ENCODE measurements around the gene ATXN7. TPM values are rescaled to one million over a fixed set of nuclear protein-coding genes. Genes with fewer than 3 reads are reported as not detected.
A peak's percentile ranks its signal among the peaks of the same experiment; 100 is the strongest.

ATXN7 gene
- total and polyA plus RNA-seq, 8 donors: 7.3 to 40.4 (median 25.2) TPM

DNA sequence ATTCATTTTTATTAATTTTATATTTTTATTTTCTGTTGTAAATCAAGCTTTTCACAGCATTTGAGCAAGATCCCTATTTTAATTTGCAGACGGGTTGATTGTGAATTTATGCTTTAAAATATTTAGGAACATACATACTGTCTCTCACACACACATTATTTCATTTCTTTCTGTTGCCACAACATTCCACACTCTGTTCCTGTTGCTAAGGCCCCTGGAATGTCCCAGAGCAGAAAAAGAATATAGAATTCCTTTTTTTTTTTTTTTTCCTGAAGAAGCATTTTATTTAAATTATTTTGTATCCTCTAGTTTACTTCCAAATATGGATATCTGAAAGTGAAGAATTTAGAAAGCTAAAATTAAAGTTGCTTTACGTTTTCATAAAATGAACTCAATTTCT, 85.3 kb downstream of the ATXN7 start:
- FAIRE-seq (peak; percentile 47), DNase-seq (no peak), ATAC-seq (no peak)
- Histone ChIP-seq H3K27ac (no peak overlapping the region), H3K36me3 (no peaks in the 10 kb centered on the region), H3K9me3 (no peaks in the 10 kb centered on the region), H3K4me3 (no peak overlapping the region), H3K27me3 (no peaks in the 10 kb centered on the region), H3K4me1 (peaks cover 47 to 61% (median 59%) of the 10 kb centered on the region in 3 donors)
- 80 to 90% methylated on average over 2 of the region's 2 CpGs for WGBS, 2 donors
- no peak for TF ChIP-seq CTCF (IDR thresholded peaks at IDR 0.05)
- intact Hi-C loops (cut with DNase I): no loop called here

DNA sequence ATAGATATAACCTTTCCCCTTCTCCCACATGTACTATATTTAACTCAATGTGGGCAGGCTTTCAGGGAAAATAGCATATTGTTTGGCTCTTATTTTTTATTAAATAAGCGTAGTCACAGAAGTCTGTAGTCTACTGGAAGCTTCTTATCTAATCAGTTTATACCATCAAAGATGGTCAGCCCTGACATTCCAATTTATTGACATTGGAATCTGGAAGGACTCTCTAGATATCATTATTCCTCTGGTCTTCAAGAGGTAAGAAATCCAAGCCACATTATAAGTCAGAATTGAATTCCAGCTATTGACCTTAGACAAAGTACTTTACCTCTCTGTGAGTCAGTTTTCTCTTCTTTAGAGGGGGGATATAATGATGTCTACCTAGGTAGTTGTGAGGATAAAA, 87.0 kb downstream of the ATXN7 start:
- Histone ChIP-seq H3K27me3 (no peaks in the 10 kb centered on the region), H3K4me1 (peaks cover 37 to 53% (median 45%) of the 10 kb centered on the region in 3 donors), H3K27ac (no peak overlapping the region), H3K36me3 (no peaks in the 10 kb centered on the region), H3K4me3 (no peak overlapping the region), H3K9me3 (no peaks in the 10 kb centered on the region)
- WGBS, 2 donors: 46 to 66% methylated on average over 1 of the region's 1 CpG
- intact Hi-C loops (cut with DNase I): no loop called here
- FAIRE-seq: no peak
- no peak for ATAC-seq
- no peak for DNase-seq
- TF ChIP-seq CTCF (IDR thresholded peaks at IDR 0.05): no peak

GRCh38 chr3:63951492-63952247, 88.0 kb downstream of the ATXN7 start:
- WGBS, 2 donors: 15 to 17% methylated on average over 1 of the region's 1 CpG
- TF ChIP-seq CTCF (IDR thresholded peaks at IDR 0.05): no peak
- peaks cover 34 to 53% (median 53%) of the 10 kb centered on the region in 3 donors for H3K4me1 ChIP-seq

DNA sequence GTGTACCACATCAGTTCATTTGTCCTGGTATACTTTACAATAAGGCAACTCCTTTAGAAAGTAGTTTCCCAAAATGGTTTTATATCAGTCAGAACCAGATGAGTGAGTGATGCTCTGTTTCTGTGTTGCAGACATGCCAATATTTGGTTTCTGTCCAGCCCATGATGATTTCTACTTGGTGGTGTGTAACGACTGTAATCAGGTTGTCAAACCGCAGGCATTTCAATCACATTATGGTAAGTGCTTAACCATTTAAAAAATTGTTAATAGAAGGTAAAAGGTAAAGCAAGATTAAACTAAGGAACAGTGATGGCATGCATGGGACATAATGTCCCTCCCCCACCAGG, 88.6 kb downstream of the ATXN7 start:
- no peaks in the 10 kb centered on the region for H3K9me3 ChIP-seq
- 20 to 22% methylated on average over 2 of the region's 2 CpGs for WGBS, 2 donors
- intact Hi-C loops (cut with DNase I): no loop called here
- peak overlapping the region in 2 of 4 donors; percentile 21 to 33 for H3K27ac ChIP-seq
- no peak for FAIRE-seq
- no peak for ATAC-seq
- no peaks in the 10 kb centered on the region for H3K36me3 ChIP-seq
- peaks cover 37 to 54% (median 53%) of the 10 kb centered on the region in 3 donors for H3K4me1 ChIP-seq
- DNase-seq: no peak
- H3K27me3 ChIP-seq: no peaks in the 10 kb centered on the region
- H3K4me3 ChIP-seq: no peak overlapping the region
- TF ChIP-seq CTCF (IDR thresholded peaks at IDR 0.05): no peak

More at GRCh38 chr3:63951492-63952247, 88.0 kb downstream of the ATXN7 start:
- Histone ChIP-seq H3K27ac (peak overlapping the region in 2 of 4 donors; percentile 21 to 33), H3K4me3 (no peak overlapping the region), H3K9me3 (no peaks in the 10 kb centered on the region), H3K27me3 (no peaks in the 10 kb centered on the region), H3K36me3 (no peaks in the 10 kb centered on the region)
- peak; percentile 76 for FAIRE-seq
- intact Hi-C loops (cut with DNase I): no loop called here
- no peak for DNase-seq
- ATAC-seq: no peak

DNA sequence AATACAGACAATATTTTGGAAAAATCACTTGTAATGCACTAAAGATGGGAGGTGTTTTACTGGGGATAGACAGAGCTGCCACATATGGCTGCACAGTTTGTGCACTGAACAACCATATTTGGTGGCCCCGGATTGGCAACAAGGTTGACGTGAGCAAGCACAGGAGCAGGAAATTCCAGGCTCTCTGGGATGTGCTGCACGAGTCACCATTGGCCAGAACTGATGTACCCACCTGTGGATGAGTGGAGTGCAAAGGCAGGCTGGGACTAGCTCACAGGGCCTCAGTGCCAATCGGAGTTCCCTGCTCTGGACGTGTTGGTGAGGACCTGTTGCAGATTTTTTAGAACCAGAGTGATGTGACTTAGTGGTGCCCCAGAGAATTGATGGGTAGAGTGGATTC, 90.5 kb downstream of the ATXN7 start:
- DNase-seq (peak in 1 of 6 donors; percentile 24), ATAC-seq (no peak), FAIRE-seq (no peak)
- Histone ChIP-seq H3K4me1 (peaks cover 41 to 66% (median 51%) of the 10 kb centered on the region in 3 donors), H3K36me3 (no peaks in the 10 kb centered on the region), H3K27ac (peak overlapping the region in 1 of 4 donors; percentile 65), H3K4me3 (no peak overlapping the region), H3K27me3 (no peaks in the 10 kb centered on the region), H3K9me3 (no peaks in the 10 kb centered on the region)
- intact Hi-C loops (cut with DNase I): no loop called here
- TF ChIP-seq CTCF (IDR thresholded peaks at IDR 0.05): no peak
- 83 to 91% methylated on average over 5 of the region's 5 CpGs for WGBS, 2 donors
